ENCODE results near the gene GAS7.

GAS7 gene

GRCh38 chr17:10109146-10109545, 89.3 kb downstream of the GAS7 start:
- no peak overlapping the region for H3K4me3 ChIP-seq (ENCODE audit: low read depth, low read length)
- TF ChIP-seq, protein P1, sequence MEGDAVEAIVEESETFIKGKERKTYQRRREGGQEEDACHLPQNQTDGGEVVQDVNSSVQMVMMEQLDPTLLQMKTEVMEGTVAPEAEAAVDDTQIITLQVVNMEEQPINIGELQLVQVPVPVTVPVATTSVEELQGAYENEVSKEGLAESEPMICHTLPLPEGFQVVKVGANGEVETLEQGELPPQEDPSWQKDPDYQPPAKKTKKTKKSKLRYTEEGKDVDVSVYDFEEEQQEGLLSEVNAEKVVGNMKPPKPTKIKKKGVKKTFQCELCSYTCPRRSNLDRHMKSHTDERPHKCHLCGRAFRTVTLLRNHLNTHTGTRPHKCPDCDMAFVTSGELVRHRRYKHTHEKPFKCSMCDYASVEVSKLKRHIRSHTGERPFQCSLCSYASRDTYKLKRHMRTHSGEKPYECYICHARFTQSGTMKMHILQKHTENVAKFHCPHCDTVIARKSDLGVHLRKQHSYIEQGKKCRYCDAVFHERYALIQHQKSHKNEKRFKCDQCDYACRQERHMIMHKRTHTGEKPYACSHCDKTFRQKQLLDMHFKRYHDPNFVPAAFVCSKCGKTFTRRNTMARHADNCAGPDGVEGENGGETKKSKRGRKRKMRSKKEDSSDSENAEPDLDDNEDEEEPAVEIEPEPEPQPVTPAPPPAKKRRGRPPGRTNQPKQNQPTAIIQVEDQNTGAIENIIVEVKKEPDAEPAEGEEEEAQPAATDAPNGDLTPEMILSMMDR (IDR thresholded peaks at IDR 0.05; ENCODE audit: low read depth, low read length, missing control alignments), result no peak
- no peak for DNase-seq (ENCODE audit: low read depth)

DNA sequence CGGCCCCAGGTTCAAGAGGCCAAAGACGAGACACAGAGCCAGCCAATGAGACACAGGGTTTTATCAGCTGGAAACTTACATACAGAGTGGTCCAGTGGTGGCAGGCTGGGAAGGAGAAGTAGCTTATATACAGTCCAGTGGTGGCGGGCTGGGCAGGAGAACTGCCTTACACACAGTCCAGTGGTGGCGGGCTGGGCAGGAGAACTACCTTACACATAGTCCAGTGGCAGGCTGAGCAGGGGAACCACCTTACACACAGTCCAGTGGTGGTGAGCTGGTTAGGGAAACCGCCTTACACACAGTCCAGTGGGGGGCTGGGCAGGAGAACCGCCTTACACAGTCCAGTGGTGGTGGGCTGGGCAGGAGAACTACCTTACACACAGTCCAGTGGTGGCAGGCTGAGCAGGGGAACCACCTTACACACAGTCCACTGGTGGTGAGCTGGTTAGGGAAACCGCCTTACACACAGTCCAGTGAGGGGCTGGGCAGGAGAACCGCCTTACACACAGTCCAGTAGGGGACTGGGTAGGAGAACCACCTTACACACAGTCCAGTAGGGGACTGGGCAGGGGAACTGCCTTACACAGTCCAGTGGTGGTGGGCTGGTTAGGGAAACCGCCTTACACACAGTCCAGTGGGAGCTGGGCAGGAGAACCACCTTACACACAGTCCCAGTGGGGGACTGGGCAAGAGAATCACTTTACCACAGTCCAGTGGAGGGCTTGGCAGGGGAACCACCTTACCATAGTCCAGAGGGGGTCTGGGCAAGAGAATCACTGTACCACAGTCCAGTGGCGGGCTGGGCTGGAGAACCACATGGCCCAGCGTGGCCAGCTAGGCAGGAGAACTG, 90.9 kb downstream of the GAS7 start:
- no peak overlapping the region for H3K4me3 ChIP-seq (ENCODE audit: low read depth, low read length)
- TF ChIP-seq, protein P1 (IDR thresholded peaks at IDR 0.05; ENCODE audit: low read depth, low read length, missing control alignments), result no peak
- DNase-seq (ENCODE audit: low read depth), result no peak

DNA sequence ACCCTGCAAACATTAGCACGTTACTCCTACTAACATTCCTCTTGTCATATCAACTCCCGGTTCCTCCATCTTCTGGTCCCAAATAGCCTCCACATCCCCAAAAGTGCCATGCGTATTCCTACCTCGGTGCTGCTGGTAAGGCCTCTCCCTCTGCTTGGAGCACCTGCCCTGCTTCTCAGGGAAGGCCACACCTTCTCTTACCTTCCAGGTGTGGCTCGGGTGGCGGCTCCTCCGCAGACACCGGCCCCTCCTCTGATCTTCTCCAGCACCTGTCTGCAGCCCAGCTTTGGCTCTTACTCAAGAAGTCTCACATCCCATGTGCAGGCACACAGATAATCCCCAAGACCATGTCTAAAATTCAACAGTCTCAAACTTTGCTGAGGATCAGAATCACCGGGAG, 92.3 kb downstream of the GAS7 start:
- TF ChIP-seq, protein P1 (IDR thresholded peaks at IDR 0.05; ENCODE audit: low read depth, low read length, missing control alignments), result no peak
- no peak overlapping the region for H3K4me3 ChIP-seq (ENCODE audit: low read depth, low read length)
- DNase-seq (ENCODE audit: low read depth), result no peak

DNA sequence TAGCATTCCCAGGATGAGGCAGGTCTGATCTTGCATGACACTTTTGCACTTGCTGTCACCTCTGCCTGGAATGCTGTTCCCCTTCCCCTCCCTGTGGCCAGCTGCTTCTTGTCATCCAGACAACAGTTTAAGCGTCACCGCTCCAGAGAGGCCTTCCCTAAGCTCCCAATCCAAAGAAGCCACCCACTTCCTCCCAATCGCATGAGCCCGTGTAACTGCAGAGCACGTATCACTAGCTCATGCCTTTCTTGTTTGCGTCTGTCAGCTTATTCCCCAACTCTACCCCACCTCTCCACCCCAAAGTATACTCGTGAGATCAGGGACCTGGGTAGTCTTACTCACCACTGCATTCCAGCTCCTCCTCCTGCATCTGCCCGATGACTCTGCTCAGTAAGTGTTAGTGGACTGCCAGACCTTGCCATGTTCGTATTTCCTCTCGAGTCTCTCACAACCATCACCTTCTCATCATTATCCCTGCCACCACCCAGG, 92.8 kb downstream of the GAS7 start:
- no peak overlapping the region for H3K4me3 ChIP-seq (ENCODE audit: low read depth, low read length)
- TF ChIP-seq, protein P1 (IDR thresholded peaks at IDR 0.05; ENCODE audit: low read depth, low read length, missing control alignments), result no peak
- no peak for DNase-seq (ENCODE audit: low read depth)

GRCh38 chr17:10103712-10104111, 94.7 kb downstream of the GAS7 start:
- TF ChIP-seq, protein P1 (IDR thresholded peaks at IDR 0.05; ENCODE audit: low read depth, low read length, missing control alignments), result no peak
- no peak overlapping the region for H3K4me3 ChIP-seq (ENCODE audit: low read depth, low read length)
- no peak for DNase-seq (ENCODE audit: low read depth)

DNA sequence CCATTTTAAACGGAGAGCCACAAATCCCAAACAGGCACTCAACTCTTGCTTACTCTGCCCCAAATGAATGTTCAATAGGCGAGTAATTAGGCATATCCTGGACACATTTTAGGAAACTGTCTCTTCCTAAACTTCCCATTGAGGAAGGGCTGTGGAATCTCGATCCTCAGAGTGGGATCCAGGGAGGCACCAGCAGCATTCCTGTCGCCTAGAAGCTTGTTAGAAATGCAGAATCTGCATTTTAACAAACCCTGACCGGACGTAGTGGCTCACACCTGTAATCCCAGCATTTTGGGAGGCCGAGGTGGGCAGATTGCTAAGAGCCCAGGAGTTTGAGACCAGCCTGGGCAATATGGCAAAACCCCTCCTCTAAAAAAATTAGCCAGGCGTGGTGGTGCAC, 95.6 kb downstream of the GAS7 start:
- TF ChIP-seq, protein P1 (IDR thresholded peaks at IDR 0.05; ENCODE audit: low read depth, low read length, missing control alignments), result no peak
- H3K4me3 ChIP-seq (ENCODE audit: low read depth, low read length), result no peak overlapping the region
- DNase-seq (ENCODE audit: low read depth), result no peak

All from GM12864 (cell line).